Dedifferentiated amniotic fluid mesenchymal stem cell (primary cell): ENCODE measurements around the gene CEP112.

Experiments
- DNase-seq: peaks from one replicate; pipeline ENCODE4 v3.0.0-alpha.2; 2016; ENCODE audit errors: extremely low spot score

CEP112 gene

GRCh38 chr17:66076546-66077190 lies 115.3 kb downstream of the CEP112 start:
- no peak for DNase-seq

GRCh38 chr17:66073384-66073783 lies 118.5 kb downstream of the CEP112 start:
- DNase-seq, result no peak

- no peak for DNase-seq
Observed at GRCh38 chr17:66063686-66064085, 128.2 kb downstream of the CEP112 start.

- no peak for DNase-seq
Observed at GRCh38 chr17:66056148-66056547, 135.8 kb downstream of the CEP112 start.

GRCh38 chr17:66054242-66054641 lies 137.7 kb downstream of the CEP112 start:
- DNase-seq, result no peak

- no peak for DNase-seq
Observed at GRCh38 chr17:66044083-66044482, 147.8 kb downstream of the CEP112 start.

GRCh38 chr17:66043419-66043818 lies 148.5 kb downstream of the CEP112 start:
- no peak for DNase-seq

GRCh38 chr17:66040402-66040801 lies 151.5 kb downstream of the CEP112 start:
- DNase-seq, result no peak

- DNase-seq, result no peak
Observed at GRCh38 chr17:66038125-66038524, 153.8 kb downstream of the CEP112 start.

- DNase-seq, result no peak
Observed at GRCh38 chr17:66037221-66037620, 154.7 kb downstream of the CEP112 start.

GRCh38 chr17:66032082-66032712 lies 159.7 kb downstream of the CEP112 start:
- DNase-seq, result no peak

GRCh38 chr17:66025551-66025950 lies 166.4 kb downstream of the CEP112 start:
- no peak for DNase-seq

- DNase-seq, result no peak
Observed at GRCh38 chr17:66021757-66022156, 170.2 kb downstream of the CEP112 start.

- DNase-seq, result no peak
Observed at GRCh38 chr17:66018786-66019185, 173.1 kb downstream of the CEP112 start.

- no peak for DNase-seq
Observed at GRCh38 chr17:66016231-66016630, 175.7 kb downstream of the CEP112 start.

- no peak for DNase-seq
Observed at GRCh38 chr17:66008680-66009079, 183.3 kb downstream of the CEP112 start.

GRCh38 chr17:66006654-66007053 lies 185.3 kb downstream of the CEP112 start:
- DNase-seq, result no peak

- no peak for DNase-seq
Observed at GRCh38 chr17:66002812-66003211, 189.1 kb downstream of the CEP112 start.

GRCh38 chr17:66002063-66002585 lies 189.8 kb downstream of the CEP112 start:
- no peak for DNase-seq

GRCh38 chr17:66000216-66000615 lies 191.7 kb downstream of the CEP112 start:
- DNase-seq, result no peak

GRCh38 chr17:65998675-65999074 lies 193.3 kb downstream of the CEP112 start:
- DNase-seq, result no peak

GRCh38 chr17:65994679-65995078 lies 197.3 kb downstream of the CEP112 start:
- no peak for DNase-seq

GRCh38 chr17:65994114-65994513 lies 197.8 kb downstream of the CEP112 start:
- DNase-seq, result no peak

- DNase-seq, result no peak
Observed at GRCh38 chr17:65990593-65990992, 201.3 kb downstream of the CEP112 start.
